ENCODE results near the gene FBXO42.

DNA sequence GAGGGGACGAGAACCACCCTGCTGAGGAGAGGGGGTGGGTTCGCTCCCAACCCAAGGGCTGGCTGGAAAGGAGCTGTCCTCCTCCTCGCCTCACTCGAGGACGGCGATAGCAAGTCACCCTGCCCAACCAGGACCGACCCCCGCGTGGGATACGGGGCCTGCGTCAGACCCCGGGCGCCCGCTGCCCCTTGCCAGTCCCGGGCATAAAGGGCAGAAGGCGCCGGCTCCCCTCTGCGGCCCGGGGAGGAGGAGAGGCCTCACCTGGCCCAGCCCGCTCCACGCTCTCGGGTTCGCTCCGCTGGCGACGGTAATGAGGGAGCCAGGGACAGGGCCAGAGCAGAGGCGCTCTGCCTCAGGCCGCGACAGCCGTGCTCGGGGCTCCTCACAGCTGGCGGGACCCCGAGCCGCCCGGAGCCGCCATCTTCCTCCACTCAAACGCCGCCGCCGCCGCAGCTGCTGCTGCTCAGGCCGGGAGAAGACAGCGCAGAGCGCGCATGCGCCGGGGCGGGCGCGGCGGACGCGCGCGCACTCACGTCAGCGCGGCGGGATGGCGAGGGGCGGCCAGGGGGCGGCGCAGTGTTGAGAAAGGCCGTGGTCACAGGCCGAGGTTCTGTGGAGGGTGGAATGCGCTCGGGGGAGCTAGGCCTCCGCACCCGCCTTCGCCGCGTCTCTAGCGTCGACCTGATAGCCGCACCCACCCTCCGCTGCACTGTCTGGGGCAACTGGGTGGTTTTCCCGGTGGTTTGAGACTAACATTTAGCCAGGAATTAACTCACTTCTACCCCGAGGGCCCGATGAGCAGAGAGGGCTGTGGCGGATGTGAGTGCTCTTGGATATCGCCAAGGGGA is at the start of gene FBXO42:
- TF ChIP-seq CTCF (IDR thresholded peaks at IDR 0.05) (peak in 4 of 6 experiments; percentile 32 to 59 (median 44)), POLR2A (IDR thresholded peaks at IDR 0.05) (peak; percentile 79 to 96)
